K562 (cell line): ENCODE results near the gene RASEF. TPM values are rescaled to one million over a fixed set of nuclear protein-coding genes. Genes with fewer than 3 reads are reported as not detected.

ENCODE experiments used
- ATAC-seq: fragments of 200-7000 bp; cut with Tn5 transposase; 3 replicates; pipeline ENCODE4 v1.9.1; 2020; ENCODE audit warnings: moderate library complexity
- BruUV-seq: library from RNA; stranded (reverse); fragments of 400-500 nt; replicated peaks from 2 replicates; lab custom pipeline; 2021; lab: Mats Ljungman, UMichigan
- CTCF ChIA-PET: fragments of 300-600 bp; formaldehyde crosslinking; extraction: SDS; loops from one replicate; lab custom pipeline; 2021; ENCODE audit warnings: low intra/inter-chr PET ratio; lab: Yijun Ruan, JAX
- POLR2A ChIA-PET: fragments of 300-600, 350-650 bp; sonication (Branson Sonifier 250); formaldehyde crosslinking; extraction: SDS; loops from one replicate; lab custom pipeline; 2021; ENCODE audit warnings: antibody characterized with exemption, inconsistent platforms; lab: Yijun Ruan, JAX
- DNase-seq, 4 experiments: peaks; one replicate each; pipeline versions ENCODE4 v3.0.0 to v3.0.0-alpha.2; 2011 to 2018; ENCODE audit warnings: low spot score in 3 of 4, mixed read lengths in 3 of 4; ENCODE audit errors: extremely low read depth in 1 of 4
- FAIRE-seq: peaks from 2 replicates; lab custom pipeline; 2011; peaks lifted over from hg19 to GRCh38; lab: Jason Lieb, UNC
- H2AFZ ChIP-seq: 2 replicates; pipeline ENCODE4 v1.6.0; 2011; ENCODE audit warnings: low read depth, low read length, control low read depth, inconsistent platforms
- H3K27ac ChIP-seq: fragments of 200-600 bp; 3 replicates; pipeline ENCODE4 v1.8.0; 2011; ENCODE audit warnings: low read depth, mild to moderate bottlenecking, control low read depth, inconsistent platforms, low read length, moderate library complexity, mixed read lengths; ENCODE audit errors: extremely low read depth
- H3K27me3 ChIP-seq, 2 experiments: fragments of 300-600 bp in 1 of 2; 2 replicates in 1 of 2; 3 replicates in 1 of 2; pipeline versions ENCODE4 v1.6.0 to v1.8.0; 2011; ENCODE audit warnings: inconsistent platforms in 2 of 2, low read length in 2 of 2, mild to moderate bottlenecking in 1 of 2, mixed read lengths in 1 of 2, moderate library complexity in 1 of 2; ENCODE audit not compliant: control insufficient read depth in 2 of 2, insufficient read depth in 2 of 2
- H3K36me3 ChIP-seq: fragments of 300-600 bp; 3 replicates; pipeline ENCODE4 v1.8.0; 2011; ENCODE audit warnings: mild to moderate bottlenecking, low read length, inconsistent platforms; ENCODE audit not compliant: control insufficient read depth, insufficient read depth
- H3K4me1 ChIP-seq, 2 experiments: fragments of 200-600 bp in 1 of 2; replicated peaks in 1 of 2; 2 replicates in 1 of 2; 3 replicates in 1 of 2; pipeline versions ENCODE4 v1.5.1 to v1.8.0; 2011; ENCODE audit warnings: inconsistent platforms in 2 of 2, low read length in 2 of 2, mild to moderate bottlenecking in 1 of 2, mixed read lengths in 1 of 2, moderate library complexity in 1 of 2; ENCODE audit not compliant: control insufficient read depth in 2 of 2, insufficient read depth in 2 of 2
- H3K4me2 ChIP-seq: 2 replicates; pipeline ENCODE4 v1.6.1; 2011; ENCODE audit warnings: low read length, control low read depth, inconsistent platforms, mixed read lengths; ENCODE audit not compliant: insufficient read depth
- H3K4me3 ChIP-seq: fragments of 200-600 bp; sonication (generic), shearing (Covaris generic); 2 replicates; pipeline ENCODE4 v1.5.1; 2016; ENCODE audit warnings: control low read depth, inconsistent platforms
- H3K79me2 ChIP-seq: fragments of 200-600 bp; 3 replicates; pipeline ENCODE4 v1.8.0; 2011; ENCODE audit warnings: low read length, inconsistent platforms; ENCODE audit not compliant: control insufficient read depth, insufficient read depth
- H3K9ac ChIP-seq, 2 experiments: 2 replicates each; pipeline versions ENCODE4 v1.6.0 to v1.6.1; 2011; ENCODE audit warnings: low read depth in 2 of 2, low read length in 2 of 2, control low read depth in 1 of 2, inconsistent platforms in 1 of 2, mild to moderate bottlenecking in 1 of 2, mixed read lengths in 1 of 2; ENCODE audit not compliant: insufficient read depth in 1 of 2
- H3K9me1 ChIP-seq: one replicate; pipeline ENCODE4 v1.6.0; 2011; ENCODE audit warnings: inconsistent platforms, mild to moderate bottlenecking, low read length, moderate library complexity; ENCODE audit not compliant: control insufficient read depth, insufficient read depth
- H3K9me3 ChIP-seq: replicated peaks from 2 replicates; pipeline ENCODE4 v1.5.1; 2011; ENCODE audit warnings: low read depth, low read length, inconsistent platforms; ENCODE audit not compliant: control insufficient read depth, insufficient read depth
- H4K20me1 ChIP-seq: replicated peaks from 2 replicates; pipeline ENCODE4 v1.6.1; 2011; ENCODE audit warnings: low read length, inconsistent platforms, mixed read lengths; ENCODE audit not compliant: control insufficient read depth, insufficient read depth
- HMG20B ChIP-seq: fragments of 250-450 bp; sonication (Bioruptor Pico); IDR thresholded peaks from 2 replicates; pipeline ENCODE4 v1.5.0; 2021; ENCODE audit warnings: mild to moderate bottlenecking
- SOX6 ChIP-seq: fragments of 450-650 bp; IDR thresholded peaks from 2 replicates; pipeline ENCODE4 v1.6.1; 2014; ENCODE audit warnings: mild to moderate bottlenecking
- WGBS: fragments of 100-300 bp; shearing (Covaris generic); methylation state at CpG from one replicate; pipeline ENCODE4 v1.1.6; 2016; ENCODE audit warnings: low coverage, mixed read lengths; ENCODE audit not compliant: insufficient coverage; ENCODE audit errors: missing lambda C conversion rate; 5-methylcytosine and 5-hydroxymethylcytosine counted together
- in situ Hi-C: fragments of 300-500 bp; cut with MboI; formaldehyde crosslinking; loops from 4 replicates; pipeline ENCODE4 v1.15.0; 2018; ENCODE audit warnings: inconsistent platforms, mixed read lengths
- intact Hi-C: fragments of 100-400 bp; cut with micrococcal nuclease; formaldehyde crosslinking; loops from 2 replicates; pipeline ENCODE4 v1.14.2; 2022
- polyA plus RNA-seq, 8 experiments: library from polyadenylated mRNA; depleted of rRNA in 4 of 8; stranded (reverse) in 5 of 8; unstranded in 3 of 8; fragments of >200 nt; fragmentation: Nextera tagmentation in 2 of 8; fragmentation: Illumina TruSeq in 1 of 8; extraction: Ambion mirVana in 2 of 8; extraction: Trizol in 1 of 8; gene quantifications; 2 replicates each; pipeline versions ENCODE4 v1.2.1 to v1.2.3, GENCODE V29; 2011 to 2014; ENCODE audit warnings: inconsistent platforms in 1 of 8, missing spikeins in 1 of 8
- total RNA-seq, 7 experiments: library from RNA; depleted of rRNA in 6 of 7; stranded (reverse); fragments of >200 nt in 6 of 7; fragmentation: Illumina TruSeq in 2 of 7; extraction: Trizol in 2 of 7; gene quantifications; 2 replicates each; pipeline versions ENCODE4 v1.2.1 to v1.2.3, GENCODE V29; 2011 to 2021; ENCODE audit warnings: low replicate concordance in 1 of 7
- TF ChIP-seq, protein P1 (sequence below), 2 experiments: fragments of 450-650 bp; IDR thresholded peaks; 2 replicates each; pipeline ENCODE4 v1.6.1; 2016; ENCODE audit warnings: mild to moderate bottlenecking in 2 of 2, borderline replicate concordance in 1 of 2, low read depth in 1 of 2, moderate library complexity in 1 of 2

Gene RASEF
- total and polyA plus RNA-seq, 9 of the 15 experiments (the other 6 are each of a cell fraction or from before 2014, with no cell fraction given): 0.01 to 0.18 (median 0.11) TPM; not detected in 4

DNA sequence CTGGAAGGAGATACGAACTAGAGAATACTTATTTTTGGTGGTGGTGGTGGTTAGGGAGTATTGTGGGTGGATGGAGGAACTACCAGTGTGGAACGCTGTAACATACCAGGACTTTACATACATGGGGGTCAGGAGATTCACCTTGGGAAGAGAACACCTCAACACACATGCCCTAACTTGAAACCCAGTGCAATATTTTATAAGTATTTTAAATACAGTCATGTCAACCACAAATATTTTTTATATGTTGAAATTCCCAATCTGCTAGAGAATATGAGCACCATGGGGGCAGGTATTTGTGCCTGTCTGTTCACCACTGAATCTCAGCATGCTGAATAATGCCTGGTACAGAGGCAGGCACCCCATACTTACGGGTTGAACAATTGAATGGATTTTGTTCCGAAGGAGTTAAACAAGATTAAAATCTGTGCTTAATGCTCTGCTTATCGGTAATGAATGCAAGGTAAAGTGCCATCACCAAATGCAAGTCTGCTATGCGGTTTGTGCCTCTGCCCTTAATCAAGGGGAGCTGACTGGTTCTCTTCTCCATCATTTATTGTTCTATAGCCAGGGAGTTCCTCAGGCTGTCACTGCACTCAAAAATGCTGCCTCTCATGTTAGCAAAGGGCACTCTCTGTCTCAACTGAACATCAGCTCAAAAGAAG lies 65.3 kb downstream of the RASEF start:
- H4K20me1 ChIP-seq: no peaks in the 10 kb centered on the region
- BruUV-seq: no TSS peak
- no peaks in the 10 kb centered on the region for H3K9me1 ChIP-seq
- H3K9ac ChIP-seq: no peak overlapping the region
- no peak overlapping the region for H3K27ac ChIP-seq
- DNase-seq (no peak), ATAC-seq (no peak)
- H3K4me1 ChIP-seq: no peaks in the 10 kb centered on the region
- no peak overlapping the region for H3K4me2 ChIP-seq
- H2AFZ ChIP-seq: no peak overlapping the region
- in situ Hi-C loops: no loop called here
- POLR2A ChIA-PET: no interaction called here
- no peaks in the 10 kb centered on the region for H3K36me3 ChIP-seq
- TF ChIP-seq HMG20B (CRISPR knock-in tag) (no peak), SOX6 (no peak)
- TF ChIP-seq, protein P1, sequence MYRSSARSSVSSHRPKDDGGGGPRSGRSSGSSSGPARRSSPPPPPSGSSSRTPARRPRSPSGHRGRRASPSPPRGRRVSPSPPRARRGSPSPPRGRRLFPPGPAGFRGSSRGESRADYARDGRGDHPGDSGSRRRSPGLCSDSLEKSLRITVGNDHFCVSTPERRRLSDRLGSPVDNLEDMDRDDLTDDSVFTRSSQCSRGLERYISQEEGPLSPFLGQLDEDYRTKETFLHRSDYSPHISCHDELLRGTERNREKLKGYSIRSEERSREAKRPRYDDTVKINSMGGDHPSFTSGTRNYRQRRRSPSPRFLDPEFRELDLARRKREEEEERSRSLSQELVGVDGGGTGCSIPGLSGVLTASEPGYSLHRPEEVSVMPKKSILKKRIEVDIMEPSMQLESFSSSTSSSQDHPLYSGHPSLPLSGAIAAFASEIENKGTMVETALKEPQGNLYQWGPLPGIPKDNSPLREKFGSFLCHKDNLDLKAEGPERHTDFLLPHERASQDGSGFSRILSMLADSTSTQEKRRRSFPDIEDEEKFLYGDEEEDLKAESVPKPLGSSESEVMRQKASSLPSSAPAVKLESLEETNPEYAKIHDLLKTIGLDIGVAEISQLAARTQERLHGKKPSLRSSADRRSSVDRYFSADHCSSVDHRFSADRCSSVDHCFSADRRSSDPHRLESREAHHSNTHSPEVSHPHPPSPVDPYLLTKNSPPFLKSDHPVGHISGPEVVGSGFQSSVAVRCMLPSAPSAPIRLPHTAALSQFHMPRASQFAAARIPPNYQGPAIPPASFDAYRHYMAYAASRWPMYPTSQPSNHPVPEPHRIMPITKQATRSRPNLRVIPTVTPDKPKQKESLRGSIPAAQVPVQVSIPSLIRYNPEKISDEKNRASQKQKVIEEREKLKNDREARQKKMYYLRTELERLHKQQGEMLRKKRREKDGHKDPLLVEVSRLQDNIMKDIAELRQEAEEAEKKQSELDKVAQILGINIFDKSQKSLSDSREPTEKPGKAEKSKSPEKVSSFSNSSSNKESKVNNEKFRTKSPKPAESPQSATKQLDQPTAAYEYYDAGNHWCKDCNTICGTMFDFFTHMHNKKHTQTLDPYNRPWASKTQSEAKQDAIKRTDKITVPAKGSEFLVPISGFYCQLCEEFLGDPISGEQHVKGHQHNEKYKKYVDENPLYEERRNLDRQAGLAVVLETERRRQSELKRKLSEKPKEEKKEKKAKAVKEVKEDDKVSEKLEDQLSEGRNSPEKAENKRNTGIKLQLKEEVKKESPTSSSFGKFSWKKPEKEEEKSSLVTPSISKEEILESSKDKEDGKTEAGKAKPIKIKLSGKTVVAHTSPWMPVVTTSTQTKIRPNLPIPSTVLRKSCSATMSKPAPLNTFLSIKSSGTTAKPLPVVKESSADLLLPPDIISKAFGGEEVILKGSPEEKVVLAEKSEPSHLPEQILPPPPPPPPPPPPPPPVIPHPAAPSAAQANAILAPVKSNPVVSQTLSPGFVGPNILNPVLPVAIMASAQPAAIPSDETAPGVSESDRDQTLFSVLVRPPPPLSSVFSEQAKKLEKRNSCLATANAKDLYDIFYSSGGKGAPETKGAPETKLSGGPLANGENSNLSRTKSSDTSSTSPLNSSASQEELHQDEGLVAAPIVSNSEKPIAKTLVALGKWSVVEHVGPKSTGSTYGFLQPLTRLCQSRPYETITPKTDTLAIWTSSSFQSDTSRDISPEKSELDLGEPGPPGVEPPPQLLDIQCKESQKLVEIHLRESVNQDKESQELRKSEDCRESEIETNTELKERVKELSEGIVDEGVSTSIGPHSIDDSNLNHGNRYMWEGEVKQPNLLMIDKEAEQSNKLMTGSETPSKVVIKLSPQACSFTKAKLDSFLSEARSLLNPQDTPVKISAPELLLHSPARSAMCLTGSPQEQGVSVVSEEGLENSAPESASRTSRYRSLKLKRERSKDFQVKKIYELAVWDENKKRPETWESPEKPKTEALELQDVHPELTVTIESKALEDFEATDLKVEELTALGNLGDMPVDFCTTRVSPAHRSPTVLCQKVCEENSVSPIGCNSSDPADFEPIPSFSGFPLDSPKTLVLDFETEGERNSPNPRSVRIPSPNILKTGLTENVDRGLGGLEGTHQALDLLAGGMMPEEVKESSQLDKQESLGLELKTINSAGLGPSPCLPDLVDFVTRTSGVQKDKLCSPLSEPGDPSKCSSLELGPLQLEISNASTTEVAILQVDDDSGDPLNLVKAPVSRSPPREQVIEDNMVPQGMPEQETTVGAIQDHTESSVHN (IDR thresholded peaks at IDR 0.05; ENCODE audit: borderline replicate concordance in 1 of 2, low read depth in 1 of 2): no peak
- TF ChIP-seq, all 486 proteins: peak for 0
- no peak for FAIRE-seq
- H3K4me3 ChIP-seq: no peak overlapping the region
- H3K9me3 ChIP-seq: no peaks in the 10 kb centered on the region
- WGBS: 0% methylated on average over 5 of the region's 6 CpGs
- no peaks in the 10 kb centered on the region for H3K27me3 ChIP-seq
- intact Hi-C loops: no loop called here
- no peaks in the 10 kb centered on the region for H3K79me2 ChIP-seq
- CTCF ChIA-PET: no interaction called here
